NT2/D1 (cell line): ENCODE results near the gene S100A8.

Experiments
- SUZ12 ChIP-seq: IDR thresholded peaks from 2 replicates; pipeline ENCODE4 v1.6.1; 2011; ENCODE audit not compliant: insufficient read length, insufficient read depth; ENCODE audit errors: extremely low read depth
- YY1 ChIP-seq: IDR thresholded peaks from 2 replicates; pipeline ENCODE4 v1.6.1; 2011; ENCODE audit not compliant: insufficient read length, insufficient read depth

- no peak for TF ChIP-seq SUZ12
- TF ChIP-seq YY1 = no peak
Measured at GRCh38 chr1:153349363-153350320, 41.2 kb downstream of the S100A8 start.
